GM18520 (cell line): ENCODE results near the gene TTC39C.

Source experiments
- ATAC-seq: cut with Tn5 transposase; IDR thresholded peaks from one replicate; pipeline ENCODE4 v1.9.1; 2021; ENCODE audit not compliant: unreplicated experiment

TTC39C gene

GRCh38 chr18:23990474-23991410 is 23.8 kb upstream of the TTC39C start:
- ATAC-seq, result no peak

- no peak for ATAC-seq
Measured at GRCh38 chr18:23992089-23992940, 22.2 kb upstream of the TTC39C start.

- no peak for ATAC-seq
Measured at GRCh38 chr18:23992941-23993280, 21.6 kb upstream of the TTC39C start.

- ATAC-seq, result no peak
Measured at GRCh38 chr18:23994361-23994902, 20.1 kb upstream of the TTC39C start.

- ATAC-seq, result no peak
Measured at GRCh38 chr18:23995180-23995579, 19.4 kb upstream of the TTC39C start.

- ATAC-seq, result no peak
Measured at GRCh38 chr18:23998018-23998417, 16.5 kb upstream of the TTC39C start.

GRCh38 chr18:23998820-23999219 is 15.7 kb upstream of the TTC39C start:
- no peak for ATAC-seq

- ATAC-seq, result no peak
Measured at GRCh38 chr18:24000613-24001490, 13.7 kb upstream of the TTC39C start.

GRCh38 chr18:24002479-24002878 is 12.1 kb upstream of the TTC39C start:
- no peak for ATAC-seq

- no peak for ATAC-seq
Measured at GRCh38 chr18:24003288-24003687, 11.3 kb upstream of the TTC39C start.

GRCh38 chr18:24003903-24004640 is 10.5 kb upstream of the TTC39C start:
- ATAC-seq, result no peak

GRCh38 chr18:24006712-24007313 is 7.7 kb upstream of the TTC39C start:
- ATAC-seq, result no peak

- ATAC-seq, result no peak
Measured at GRCh38 chr18:24009246-24009645, 5.3 kb upstream of the TTC39C start.

- ATAC-seq, result peak; percentile 29
Measured at GRCh38 chr18:24009651-24010333, 4.8 kb upstream of the TTC39C start.

GRCh38 chr18:24010673-24011072 is 3.9 kb upstream of the TTC39C start:
- ATAC-seq, result no peak

- ATAC-seq, result no peak
Measured at GRCh38 chr18:24011123-24011917, 3.2 kb upstream of the TTC39C start.

GRCh38 chr18:24013051-24013450 is 1.5 kb upstream of the TTC39C start:
- no peak for ATAC-seq

- no peak for ATAC-seq
Measured at GRCh38 chr18:24014986-24015638, 558 bp downstream of the TTC39C start.
